Left hindlimb (tissue), 1 donor: ENCODE data around the gene SETBP1.

Source experiments
- DNase-seq: peaks from one replicate; pipeline ENCODE4 v3.0.0-alpha.2; 2018

SETBP1 gene

DNA sequence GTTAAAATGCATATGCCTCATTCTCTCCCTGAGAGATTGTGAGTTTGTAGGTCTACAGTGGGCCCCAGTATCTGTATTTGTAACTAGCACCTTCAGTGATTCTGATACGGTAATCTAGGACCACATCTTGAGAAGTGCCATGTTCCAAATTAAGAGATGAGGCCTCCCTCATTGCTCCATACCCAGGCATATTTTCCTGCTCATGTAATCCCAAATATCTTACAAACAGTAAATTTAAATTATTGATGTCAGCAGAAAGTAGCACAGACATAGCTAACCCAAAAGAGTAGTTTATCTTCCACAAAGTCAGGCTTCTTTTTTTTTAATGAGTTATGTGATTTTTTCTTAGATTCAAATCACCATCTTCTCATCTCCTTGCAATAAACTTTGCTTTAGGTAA is 263.8 kb downstream of the SETBP1 start:
- no peak for DNase-seq

DNA sequence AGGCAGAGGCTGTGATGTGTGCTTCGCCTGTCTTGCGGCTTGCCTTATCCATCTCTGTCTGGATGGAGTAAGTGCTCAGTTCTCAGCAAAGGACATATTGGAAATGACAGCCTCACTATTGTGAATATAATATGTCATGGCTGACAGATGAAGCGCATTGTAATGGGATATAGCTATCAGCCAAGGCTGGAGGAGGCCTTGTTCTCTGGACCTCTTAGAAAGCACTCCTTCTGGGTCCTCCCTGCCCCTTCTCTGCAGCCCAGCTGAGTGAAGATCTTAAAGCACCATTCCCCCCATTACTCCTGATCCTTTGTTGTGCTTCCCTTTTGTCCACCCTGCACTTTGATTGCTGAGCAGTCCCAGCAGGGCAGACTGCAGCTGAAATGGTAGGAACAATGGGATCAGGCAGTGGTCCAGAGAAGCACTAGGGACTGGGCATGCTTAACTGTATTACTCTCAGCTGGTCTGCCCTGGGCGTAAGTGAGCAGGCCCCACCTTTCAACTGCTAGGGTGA is 265.3 kb downstream of the SETBP1 start:
- no peak for DNase-seq

DNA sequence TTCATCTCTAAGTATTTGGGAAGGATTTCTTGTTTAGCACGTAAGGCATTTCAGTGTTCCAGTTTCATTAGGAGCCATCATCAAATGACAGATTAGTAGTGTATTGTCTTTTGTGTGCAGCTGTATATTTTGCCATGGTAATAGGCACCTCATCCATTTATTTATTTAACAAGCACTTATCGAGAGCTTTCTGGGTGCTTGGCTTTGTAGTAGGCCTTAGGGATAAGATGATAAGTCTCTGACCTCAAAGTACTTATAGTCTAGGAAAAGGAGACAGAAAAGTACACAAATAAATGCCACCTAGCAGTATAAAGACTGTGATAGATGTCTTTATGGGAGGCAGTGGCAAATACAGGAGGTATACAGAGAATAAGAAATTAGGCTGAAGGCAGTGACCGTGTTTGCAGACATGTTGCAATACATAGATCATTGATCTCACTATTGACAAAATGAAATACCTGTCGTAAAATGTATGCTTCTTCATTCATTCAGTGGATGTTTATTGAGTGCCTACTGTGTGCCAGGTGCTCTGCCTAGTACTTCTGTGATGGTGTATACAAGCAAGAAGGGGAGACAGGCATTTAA is 265.9 kb downstream of the SETBP1 start:
- no peak for DNase-seq

DNA sequence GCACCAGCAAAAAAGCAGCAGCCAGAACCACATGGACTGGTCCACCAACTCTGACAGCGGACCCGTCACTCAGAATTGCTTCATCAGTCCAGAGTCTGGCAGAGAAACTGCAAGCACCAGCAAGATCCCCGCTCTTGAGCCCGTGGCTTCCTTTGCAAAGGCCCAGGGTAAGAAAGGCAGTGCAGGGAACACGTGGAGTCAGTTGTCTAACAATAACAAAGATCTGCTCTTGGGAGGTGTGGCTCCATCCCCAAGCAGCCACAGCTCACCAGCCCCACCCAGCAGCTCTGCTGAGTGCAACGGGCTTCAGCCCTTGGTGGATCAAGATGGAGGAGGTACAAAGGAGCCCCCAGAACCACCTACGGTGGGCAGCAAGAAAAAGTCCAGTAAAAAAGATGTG is 269.3 kb downstream of the SETBP1 start:
- no peak for DNase-seq

DNA sequence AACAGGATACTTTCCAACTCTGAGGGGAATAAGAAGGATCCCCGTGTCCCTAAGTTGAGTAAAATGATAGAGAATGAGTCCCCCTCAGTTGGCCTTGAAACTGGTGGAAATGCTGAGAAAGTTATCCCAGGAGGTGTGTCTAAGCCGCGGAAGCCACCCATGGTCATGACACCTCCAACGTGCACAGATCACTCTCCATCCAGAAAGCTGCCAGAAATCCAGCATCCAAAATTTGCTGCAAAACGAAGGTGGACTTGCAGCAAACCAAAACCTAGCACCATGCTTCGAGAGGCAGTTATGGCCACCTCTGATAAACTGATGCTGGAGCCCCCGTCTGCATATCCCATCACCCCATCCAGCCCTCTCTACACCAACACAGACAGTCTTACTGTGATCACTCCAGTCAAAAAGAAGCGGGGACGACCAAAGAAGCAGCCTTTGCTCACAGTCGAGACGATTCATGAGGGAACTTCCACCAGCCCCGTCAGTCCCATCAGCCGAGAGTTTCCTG is 270.1 kb downstream of the SETBP1 start:
- DNase-seq: no peak

DNA sequence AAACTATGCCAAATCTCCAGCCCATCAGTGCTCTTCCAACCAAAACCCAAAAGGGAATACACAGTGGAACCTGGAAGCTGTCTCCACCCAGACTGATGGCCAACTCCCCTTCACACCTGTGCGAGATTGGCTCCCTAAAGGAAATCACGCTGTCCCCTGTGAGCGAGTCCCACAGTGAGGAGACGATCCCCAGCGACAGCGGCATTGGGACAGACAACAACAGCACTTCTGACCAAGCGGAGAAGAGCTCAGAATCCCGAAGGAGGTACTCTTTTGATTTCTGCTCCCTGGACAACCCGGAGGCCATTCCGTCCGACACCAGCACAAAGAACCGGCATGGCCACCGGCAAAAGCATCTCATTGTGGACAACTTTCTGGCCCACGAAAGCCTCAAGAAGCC is 271.1 kb downstream of the SETBP1 start:
- no peak for DNase-seq

DNA sequence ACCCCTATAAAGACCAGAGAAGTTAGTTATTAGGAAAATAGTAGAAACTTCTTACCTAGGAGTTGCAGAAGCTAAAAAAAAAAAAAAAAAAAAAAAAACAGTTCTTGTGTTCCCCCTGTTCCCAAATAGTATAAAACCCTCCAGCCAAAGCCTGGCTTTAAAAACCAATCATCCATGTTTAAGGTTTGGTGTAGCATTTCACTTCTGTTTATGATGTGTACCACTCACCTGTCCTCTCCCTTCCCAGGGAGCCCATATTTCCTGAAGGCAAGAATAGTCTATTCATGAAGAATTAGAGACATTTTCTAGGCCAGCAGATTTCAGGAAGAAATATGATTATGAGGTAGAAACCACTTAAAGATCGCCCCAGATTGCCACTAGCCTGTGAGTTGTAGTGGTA is 273.6 kb downstream of the SETBP1 start:
- no peak for DNase-seq

DNA sequence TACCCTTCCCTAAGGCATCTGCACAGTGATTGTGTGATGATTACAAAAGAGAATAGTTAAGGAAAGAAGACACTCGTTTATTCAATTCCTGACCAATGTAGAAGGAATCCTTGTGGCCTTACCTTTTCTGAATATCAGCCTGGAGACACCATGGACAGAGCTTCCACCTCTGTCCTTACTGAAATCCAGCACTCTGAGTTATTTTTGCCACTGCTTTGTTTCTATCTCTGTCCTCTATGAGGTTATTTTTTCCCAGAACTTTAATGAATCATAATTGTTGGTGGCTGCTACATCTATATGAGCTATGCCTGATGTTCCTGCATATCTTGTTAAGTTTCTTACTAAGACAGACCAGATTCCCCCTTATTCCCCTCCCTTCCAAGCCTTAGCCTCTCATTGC is 275.1 kb downstream of the SETBP1 start:
- no peak for DNase-seq

DNA sequence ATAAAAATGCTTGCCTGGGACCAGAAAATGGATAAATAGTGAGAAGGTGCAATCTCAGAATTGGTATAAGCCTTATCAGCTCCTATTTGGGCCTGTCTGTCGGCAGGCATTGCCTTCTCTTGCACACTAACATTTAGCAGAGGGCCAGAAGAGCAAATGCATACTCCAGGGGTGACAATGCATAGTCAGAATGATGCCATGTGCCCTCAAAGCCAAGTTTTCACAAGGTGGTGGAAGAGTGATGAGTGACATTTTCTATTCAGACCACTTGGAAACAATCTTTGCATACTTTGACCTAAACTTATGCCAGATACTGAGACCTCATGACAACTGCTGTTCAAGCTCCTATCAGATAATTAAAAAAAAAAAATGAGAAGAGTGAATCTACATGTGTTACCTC is 276.3 kb downstream of the SETBP1 start:
- DNase-seq: no peak

DNA sequence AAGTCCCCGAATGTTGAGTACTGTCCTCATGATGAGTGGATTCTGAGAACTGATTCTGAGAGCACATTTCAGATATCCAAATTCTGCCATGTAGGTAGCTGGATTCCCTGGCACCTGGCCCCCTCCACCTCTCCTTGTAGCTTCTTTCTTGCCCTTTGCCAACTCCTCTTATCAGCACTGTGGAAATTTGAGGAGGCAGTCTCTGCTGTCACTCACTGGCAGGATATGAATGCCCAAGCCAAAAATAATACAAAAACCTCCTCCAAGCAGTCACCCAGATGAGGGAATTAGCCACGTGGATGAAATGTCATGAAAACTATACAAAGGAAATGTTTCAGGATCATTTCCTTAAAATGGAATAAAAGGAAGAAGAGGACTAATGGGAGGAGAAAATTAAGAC is 276.8 kb downstream of the SETBP1 start:
- DNase-seq: no peak

DNA sequence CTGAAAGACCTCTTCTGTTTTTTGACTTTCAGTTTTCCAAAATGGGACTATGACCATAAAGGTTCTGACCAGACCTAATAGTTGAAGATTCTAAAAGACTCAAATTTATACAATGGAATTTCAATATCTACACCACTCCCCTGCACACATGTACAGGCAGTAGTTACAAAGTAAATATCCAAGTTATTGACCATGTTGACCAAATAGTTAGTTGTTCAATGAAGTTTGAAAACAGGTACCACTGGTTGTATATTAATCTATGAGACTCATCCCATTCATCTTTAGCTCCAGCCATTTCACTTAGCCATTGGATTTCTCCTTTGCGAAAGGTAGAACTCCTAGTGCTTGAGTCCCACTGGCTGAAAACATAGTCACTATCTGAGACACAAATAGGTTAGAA is 277.4 kb downstream of the SETBP1 start:
- DNase-seq: no peak

DNA sequence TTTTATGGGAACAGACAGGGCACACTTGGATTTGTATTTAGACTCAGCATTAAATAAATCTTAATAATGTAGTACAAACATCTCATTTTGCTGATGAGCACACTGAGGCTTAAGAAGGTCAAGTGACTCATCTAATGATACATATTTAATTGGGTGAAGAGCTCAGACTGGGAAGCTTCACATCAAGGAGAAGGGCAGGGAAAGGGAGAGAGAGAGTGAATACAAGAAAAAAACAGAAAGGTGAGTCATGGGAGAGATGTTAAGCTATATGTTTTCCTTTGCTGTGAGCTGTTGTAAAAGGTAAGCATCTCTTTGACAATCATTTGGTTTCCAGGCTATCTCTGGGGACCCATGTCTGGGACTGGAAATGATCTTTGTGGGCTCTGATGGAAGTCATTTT is 277.8 kb downstream of the SETBP1 start:
- DNase-seq: no peak

DNA sequence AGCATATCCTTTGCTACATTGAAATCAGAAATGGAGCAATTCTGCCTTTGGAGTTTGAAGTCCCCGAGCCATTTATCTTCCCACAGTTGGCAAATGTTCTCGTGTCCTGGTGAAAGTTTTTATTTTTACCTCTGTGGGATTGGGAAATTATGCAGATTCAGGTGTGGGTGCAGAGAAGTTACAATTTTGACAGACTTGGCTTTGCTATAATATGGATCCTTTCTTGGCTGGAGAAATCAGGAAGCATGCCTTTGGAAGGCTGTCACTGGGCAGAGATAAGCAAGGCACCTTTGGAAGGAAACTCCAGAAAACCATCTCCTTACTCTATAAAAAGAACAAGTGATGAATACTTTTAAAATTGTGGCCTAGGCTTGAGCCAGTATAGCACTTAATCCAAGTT is 278.3 kb downstream of the SETBP1 start:
- no peak for DNase-seq

DNA sequence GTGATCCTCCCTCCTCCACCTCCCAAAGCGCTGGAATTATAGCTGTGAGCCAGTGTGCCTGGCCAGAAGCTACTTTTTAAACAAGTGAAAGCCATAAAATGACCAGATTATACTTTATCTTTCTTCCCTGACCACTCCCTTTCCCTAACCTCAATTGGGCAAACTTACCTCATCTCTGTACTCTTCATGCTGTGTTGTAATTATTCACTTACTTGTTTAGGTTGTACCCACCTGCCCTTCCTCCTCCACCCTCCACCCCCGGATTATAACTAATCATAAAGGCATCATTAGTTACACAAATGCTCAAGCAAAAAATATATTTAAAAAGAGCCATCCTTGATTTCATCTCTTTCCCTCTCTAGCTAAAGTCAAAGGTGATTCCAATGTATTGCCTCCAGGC is 279.9 kb downstream of the SETBP1 start:
- no peak for DNase-seq

DNA sequence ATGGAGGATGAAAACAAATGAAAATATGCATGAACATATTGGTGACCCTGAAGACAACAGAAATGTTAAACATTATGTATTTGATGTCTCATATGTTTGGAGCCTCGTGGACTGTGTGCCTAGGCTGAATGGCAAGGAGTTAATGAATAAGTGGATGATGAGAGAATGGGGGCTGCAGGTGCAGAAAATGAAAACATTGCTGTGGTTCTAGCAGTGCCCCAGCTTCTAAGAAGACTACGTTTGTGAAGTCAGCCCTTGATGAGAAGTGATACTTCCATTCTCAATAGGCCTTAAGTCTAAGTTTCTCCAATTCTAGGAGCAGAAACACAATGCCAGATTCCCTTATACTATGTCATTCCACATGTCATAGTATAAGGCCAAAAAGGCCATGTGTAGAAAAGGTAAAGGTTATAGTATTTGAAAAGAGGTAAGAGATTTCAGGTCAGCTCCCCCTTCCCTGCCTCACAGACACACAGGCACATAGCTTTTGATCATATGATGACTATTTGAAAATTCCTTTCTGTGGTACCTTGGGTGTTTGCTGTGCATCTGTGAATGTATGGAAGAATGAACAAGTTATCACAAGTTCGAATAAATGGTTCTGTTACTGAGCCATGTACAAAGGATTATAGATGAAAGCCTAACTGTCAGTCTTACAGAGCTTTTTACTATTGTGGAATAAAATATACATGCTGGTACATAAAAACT is 280.8 kb downstream of the SETBP1 start:
- no peak for DNase-seq

DNA sequence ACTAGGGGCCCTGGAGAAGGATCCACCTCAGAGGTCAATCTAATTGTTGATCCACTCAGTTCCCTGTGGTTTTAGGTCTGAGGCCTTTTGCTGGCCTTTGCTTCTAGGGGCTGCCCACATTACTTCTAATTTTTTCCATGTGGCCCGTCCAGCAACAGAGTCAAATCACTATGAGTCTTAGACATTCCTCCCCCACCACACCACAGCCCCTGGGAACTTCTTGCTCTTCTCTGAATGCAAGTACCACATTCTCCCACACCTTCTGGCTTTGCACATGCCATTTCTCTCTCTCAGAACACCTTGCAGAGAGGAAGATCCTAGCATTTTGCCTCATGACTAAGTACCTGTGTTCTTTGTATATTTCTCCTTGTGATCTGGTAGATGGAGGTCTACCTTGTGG is 286.9 kb downstream of the SETBP1 start:
- no peak for DNase-seq

DNA sequence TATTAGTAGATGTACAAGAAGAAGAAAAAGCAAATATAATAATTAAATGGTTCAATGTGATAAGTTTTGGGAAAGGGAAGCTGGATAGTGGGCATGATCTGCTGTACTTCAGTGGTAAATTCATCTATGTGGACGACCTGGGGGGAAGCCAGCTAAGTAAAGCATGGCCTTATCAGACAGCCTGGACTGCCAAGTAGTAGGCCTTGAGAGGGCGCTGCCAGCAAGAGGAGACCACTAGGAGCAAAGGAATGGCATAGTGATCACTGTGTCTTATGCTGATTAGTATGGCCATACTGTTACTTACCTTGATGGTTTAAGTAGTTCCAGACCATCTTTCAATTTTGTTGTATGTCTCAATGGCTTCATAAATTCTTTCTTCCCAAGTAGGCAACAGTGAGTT is 287.6 kb downstream of the SETBP1 start:
- no peak for DNase-seq

DNA sequence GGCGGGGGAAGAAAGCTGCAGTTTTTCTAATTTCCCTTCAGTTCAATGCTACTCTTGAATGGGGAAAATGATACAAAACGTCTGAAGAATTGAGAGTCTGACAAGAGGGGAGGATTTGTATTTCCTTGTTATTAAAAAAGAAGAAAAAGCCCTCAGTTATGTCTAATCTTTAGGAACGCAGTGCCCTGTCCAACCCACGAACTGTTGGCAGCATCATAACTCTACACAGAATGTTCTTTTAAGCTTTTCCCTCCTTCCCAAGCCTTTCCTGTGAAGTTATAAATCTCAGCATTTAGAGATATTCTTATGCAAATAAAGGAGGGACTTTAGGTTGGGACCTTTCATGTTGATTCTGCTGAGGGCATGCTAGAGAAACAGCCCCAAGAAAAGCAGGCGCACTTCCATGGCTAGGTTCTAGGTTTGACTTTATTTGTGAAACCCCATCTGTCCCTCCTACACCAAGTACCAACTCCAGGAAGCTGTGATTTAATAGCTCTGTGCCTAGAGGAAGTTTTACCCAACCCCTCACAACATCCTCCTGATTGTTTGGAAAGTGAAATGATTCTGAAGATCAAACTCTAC is 288.6 kb downstream of the SETBP1 start:
- no peak for DNase-seq

DNA sequence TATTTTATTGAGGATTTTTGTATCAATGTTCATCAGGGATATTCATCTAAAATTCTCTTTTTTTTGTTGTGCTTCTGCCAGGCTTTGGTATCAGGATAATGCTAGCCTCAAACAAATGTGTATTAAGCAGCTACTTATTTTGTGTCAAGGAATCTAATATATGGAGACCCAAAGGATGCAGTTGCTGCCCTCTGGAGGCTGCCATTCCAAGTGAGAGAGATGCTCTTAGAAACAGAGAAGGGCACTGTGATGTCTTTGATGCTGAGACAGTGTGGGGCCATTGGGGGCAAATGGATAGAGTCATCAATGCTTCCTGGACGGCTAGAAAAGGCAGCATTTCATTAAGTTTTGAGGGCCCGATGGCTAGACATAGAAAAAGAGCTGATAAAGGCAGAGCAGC is 292.6 kb downstream of the SETBP1 start:
- DNase-seq: no peak

DNA sequence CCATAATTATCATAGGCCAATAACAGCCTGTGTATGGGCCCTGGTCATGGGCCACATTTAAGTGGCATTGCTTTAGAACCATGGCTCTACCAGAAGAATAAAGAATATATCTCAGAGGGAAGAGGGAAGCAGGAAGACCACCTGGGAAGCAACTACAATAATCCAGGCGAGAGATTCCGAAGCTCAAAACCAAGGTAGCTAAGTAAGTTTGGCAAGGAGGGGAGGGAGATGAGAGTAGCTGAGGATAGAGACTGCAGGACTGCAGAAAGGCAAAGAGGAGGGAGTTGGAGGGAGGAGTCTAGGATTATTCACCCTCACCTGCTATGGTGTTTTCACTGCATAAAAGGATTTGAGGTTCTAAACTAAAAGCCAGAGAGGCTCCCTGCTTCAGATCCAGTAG is 293.5 kb downstream of the SETBP1 start:
- no peak for DNase-seq

DNA sequence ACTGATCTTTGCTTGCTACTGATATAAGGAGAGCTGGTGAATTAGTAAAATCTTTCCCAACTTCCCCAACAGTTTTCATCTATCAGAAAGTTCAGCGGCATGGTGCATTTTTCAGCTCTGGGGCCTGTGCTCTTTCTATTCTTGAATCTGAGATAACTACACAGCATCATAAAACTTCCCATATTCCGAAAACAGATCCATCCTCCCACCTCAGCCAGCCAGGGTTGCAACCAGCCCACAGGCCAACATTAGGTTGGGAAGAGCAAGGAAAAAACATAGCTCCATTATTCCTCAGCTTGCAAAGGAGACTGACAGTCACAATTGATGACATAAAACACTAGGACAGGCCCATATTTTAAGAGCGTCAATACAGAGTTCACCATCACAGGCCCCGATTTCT is 297.2 kb downstream of the SETBP1 start:
- no peak for DNase-seq

DNA sequence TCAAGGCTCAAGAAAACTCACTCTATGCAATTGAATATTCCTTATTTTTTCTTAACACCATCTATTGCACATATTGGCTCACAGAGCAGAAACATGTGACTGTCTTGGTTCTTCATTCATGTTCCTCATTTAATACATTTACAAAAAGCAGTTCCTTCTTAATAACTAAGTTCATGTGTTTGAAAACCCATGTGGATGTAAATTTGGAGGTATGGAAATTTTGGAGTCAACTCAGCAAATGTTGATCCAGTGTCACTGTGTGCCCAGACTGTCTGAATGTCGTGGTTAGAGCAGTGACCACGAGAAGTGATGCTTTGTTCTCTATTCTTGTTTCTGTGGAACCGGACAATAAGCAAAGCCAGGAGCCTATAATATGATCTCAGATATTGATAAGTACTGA is 299.1 kb downstream of the SETBP1 start:
- DNase-seq: no peak

DNA sequence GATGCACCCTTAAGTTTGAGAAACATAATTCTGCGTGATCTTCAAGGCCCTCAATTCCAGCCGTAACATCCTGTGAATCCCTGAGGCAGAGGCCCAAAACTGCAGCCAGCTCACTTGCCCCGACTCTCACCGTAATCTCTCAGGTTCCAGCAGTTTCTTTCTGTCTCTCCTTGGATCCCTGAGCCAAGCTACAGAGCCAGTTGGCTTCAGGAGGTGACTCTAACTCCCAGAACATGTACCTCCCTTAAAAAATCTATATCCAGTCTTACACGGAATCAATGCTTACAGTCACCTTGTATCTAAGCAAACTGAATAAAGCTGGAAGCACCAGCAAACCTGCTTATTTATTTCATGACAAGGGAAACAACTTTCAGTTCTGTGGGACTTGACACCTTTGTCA is 300.4 kb downstream of the SETBP1 start:
- DNase-seq: no peak

DNA sequence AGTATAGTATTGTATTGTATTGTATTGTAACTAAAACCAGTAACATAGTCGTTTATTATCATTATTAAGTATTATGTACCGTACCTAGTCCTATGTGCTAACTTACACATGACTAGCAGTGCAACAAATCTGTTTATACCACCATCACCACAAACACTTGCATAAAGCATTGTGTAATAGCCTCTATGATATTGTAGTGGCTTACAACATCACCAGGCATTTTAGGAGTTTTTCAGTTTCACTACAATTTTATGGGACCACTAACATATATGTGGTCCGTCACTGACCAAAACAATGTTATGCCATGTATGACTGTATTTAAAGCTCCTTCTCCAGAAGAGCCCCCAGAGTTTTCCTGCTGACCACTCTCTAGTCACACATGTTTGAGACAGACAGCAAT is 306.2 kb downstream of the SETBP1 start:
- no peak for DNase-seq
